DMS153 treated with DMSO at 0.1 percent for 48 hours (cell line): ENCODE results near the gene DOCK1.

ENCODE experiments used
- DNase-seq: peaks from one replicate; lab custom pipeline; 2025; ENCODE audit not compliant: unreplicated experiment; lab: John Stamatoyannopoulos, UW

The DOCK1 gene

DNA sequence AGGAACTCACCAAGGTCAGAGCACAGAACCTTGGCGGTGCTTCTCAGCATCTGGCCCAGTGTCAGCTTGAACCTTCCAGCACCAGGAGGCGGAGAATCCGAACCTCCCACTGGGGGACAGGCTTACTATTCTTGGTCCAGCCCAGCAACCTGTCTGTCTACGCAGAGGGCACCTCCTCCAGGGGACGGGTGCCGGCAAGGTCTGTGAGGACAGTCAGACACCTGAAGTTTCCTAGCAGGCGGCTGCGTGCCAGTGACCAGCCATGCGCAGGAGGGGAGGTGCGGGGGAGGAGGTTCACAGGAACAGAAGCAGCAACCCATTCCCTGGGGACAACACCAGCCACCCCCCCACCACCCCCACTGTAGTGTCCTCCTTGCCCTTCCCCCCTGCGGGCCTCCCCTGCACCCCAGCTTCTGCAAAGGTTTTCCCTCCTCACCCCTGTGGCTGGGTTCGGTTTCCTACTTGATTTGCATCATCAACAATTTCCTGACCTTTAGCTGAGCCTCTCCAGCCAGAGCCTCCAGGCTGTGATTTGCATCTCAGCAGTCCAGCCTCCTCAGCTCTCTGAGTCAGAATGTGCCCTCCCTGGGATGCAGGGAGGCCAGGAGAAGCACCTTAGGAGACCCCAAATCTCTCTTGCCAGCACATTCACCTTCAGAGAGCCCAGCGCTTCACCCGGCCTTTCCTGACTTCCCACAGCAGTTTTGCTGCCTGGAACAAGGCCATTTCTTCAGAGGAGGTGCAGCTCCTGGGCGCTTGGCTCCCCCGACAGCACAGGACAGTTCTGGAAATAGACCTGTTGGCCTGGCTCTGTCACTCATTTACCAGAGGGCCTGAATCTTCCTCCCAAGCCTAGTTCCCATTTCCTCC lies 536.4 kb downstream of the DOCK1 start:
- DNase-seq: no peak

DNA sequence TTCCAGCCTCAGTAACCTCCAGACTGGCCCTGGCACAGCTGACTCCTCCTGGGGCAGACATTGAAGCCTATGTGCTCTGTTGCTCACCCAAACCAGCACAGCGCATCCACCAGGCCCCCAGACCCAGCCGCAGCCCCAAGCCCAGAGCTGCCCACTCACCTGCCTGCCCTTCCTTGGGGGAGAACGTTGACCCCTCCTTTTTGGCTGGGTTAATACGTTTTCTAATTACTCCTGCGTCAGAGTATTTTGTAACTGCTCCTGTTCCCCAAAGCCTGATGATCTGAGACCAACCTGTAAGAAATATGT lies 536.9 kb downstream of the DOCK1 start:
- DNase-seq: no peak

DNA sequence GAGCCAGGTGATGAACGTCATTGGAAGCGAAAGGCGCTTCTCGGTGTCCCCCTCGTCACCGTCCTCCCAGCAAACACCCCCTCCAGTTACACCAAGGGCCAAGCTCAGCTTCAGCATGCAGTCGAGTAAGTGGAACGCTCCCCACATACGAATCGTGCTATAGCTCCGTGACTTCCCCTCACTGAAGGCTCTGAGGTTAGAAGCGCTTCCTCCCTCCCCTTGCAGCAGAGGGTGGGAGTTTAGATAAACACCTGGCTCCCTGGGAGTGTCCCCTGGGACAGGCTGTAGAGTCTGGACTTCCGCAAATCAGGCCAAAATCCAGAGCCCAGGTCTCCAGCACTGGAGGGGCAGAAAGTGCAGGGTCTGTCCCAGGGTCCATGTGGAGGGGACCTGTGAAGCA lies 538.9 kb downstream of the DOCK1 start:
- no peak for DNase-seq

DNA sequence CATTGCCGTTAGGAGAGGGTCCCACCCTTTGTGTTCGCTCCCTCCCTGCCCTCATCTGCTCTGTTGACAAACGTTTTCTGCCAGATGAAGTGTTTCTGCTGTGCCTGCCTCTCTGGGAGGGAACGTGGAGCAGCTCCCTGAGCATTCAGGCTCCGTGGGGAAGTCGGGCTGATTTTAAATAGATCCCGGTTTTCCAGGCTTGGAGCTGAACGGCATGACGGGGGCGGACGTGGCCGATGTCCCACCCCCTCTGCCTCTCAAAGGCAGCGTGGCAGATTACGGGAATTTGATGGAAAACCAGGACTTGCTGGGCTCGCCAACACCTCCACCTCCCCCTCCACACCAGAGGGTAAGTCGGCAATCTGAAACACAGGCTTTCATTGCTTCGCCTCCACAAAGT lies 542.0 kb downstream of the DOCK1 start:
- DNase-seq: no peak

DNA sequence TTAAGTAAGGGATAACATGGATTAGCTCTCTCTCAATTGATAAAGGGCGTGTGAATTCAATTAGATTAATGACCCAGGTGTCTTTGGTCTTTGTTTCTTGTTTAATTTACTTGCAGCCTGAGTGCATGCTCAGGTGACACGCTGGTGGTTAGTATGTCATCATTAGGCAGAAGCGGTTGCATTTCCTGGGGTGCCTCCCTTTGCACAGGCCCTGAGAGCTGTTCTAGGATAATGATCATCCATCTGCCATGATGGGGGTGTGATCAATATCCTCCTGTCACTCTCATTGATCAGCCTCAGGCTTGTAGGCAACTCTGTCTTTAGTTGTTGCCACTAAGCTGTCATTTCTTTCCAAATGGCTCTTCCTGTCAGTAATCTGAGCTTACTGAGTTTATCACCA lies 544.3 kb downstream of the DOCK1 start:
- DNase-seq: peak; percentile 62

DNA sequence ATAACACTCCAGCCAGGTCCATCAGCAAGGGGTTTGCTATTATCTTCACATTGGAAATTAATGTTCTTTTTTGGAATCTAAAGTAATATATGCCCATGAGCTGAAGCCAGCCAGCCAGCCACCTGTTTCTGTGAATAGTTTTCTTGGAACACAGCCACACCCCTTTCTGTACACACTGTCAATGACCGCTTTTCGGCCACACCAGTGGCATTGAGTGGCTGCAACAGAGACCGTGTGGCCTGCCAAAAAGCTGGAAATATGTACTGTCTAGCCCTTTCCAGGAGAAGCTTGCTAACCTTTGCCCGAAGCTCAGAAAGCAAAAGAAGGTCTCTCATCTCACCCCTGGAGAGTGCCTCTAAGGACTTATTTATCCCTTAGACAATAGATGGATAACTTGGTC lies 545.4 kb downstream of the DOCK1 start:
- DNase-seq: no peak

DNA sequence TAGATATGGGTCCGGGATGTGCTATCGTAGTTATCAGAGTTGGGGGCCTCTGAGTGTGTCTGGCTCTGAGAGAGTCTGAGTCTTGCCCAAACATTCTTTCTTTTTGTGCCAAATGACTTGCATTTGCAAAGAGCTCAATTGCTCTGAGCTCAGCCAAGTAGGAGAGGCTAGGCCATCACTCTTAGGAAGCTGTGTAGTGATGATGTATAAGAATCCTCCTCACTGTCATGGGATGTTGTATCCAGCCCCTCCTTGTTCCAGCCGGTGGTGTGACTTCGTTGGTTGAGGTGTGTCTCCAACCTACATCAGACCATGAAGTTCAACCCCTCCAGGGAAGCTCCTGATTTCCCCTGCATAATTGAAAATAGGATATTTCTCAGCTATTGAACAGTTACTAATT lies 546.4 kb downstream of the DOCK1 start:
- no peak for DNase-seq

DNA sequence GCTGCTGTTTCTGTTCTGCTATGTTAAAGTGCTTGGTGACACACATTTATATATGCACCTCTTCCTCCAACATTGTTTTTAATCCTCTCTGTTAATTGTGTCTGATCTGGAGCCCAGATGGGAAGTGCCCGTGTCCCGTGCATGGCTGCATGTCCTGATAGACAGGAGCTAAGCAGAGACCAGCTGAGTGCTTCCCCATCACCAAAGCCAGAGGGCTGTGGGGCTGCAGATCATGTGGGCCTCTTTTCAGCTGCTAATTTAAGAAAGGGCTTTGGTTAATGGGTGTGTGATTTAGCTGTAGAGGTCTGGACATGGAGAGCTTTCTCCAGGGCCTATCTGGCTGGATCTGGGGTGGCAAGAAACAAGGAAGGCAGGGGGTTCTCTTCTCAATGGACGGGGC lies 547.3 kb downstream of the DOCK1 start:
- no peak for DNase-seq

DNA sequence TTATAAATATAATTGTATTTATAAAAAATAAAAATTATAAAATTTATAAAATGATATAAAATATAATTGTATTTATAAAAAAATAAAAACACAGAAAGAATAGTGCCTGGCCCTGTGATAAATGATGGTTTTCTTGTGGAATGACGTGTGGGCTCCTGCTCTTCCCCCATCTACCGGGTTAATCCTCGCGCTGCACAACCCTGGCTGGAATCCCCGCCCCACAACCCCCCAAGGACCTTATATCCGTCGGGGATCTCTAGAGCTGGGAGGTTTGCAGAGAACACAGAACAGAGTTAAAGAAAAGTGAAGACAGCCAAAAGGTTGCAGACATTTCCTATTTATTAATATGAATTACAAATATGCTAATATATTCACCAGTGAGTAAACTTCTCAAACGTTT lies 548.5 kb downstream of the DOCK1 start:
- DNase-seq: no peak

DNA sequence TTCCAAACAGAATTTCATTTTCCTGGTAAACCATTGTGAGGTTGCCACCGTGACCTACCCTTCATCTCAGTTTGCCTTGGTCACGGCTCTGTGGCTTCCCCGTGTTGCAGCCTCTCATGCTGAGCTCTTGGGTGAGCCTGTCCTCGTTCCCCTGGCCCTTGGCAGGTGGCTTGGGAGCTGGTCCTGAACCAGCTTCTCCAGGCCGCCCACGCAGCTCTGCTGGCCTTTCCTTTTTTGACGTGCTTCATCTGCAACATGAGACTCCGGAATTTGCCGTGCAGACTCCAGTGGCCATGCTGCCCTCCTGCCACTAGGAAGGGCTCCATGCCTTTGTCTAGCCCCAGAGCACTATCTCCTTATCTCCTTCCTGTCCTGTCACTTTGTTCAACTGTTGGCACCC lies 550.9 kb downstream of the DOCK1 start:
- no peak for DNase-seq

DNA sequence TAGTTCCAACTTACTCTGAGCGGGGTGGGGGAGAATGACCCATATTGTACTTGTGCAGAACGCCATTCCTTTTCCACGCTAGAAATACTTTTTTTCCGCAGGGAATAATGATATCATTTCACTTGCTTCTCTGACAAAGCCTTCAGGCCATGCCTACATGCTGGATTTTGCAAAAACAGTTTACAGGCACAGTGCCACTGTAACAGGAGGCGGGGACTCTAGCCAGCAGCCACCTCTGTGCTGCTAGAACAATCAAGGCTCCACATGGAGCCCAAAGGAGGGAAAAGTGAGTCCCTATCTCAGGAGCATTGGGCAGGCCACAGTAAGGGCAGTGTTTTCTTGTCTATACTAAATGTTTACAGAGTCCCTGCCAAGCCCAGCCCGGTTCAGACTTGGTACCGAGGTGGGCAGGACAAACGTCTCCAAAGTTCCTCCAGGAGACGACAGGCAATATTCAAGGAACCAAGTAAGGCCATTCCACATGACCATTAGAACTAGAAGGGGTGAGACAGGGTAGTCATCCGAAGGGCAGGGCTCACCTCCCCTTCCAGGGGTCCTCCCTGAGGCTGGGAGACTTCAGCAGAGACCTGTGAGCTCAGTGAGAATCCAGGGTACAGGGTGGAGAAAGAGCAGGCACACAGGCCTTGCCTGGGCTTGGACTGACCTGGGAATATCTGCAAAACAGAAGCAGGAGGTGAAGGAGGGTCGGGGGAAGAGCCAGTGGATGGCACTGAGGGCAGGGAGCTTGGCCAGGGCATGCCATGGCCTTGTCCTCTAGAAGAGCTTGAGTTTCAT lies 553.0 kb downstream of the DOCK1 start:
- no peak for DNase-seq

DNA sequence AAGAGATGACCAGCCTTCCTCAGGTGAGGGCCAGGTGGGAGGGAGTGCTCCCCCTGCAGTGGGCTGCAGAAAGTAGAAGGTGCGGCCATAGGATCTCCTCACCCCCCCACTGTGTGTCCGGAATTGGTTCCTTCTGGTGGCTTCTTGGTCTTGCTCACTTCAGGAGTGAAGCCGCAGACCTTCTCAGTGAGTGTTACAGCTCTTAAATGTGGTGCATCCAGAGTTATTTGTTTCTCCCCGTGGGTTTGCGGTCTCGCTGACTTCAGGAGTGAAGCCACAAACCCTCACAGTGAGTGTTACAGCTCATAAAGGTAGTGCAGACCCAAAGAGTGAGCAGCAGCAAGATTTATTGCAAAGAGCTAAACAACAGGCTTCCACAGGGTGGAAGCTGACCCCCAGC lies 553.6 kb downstream of the DOCK1 start:
- DNase-seq: no peak

DNA sequence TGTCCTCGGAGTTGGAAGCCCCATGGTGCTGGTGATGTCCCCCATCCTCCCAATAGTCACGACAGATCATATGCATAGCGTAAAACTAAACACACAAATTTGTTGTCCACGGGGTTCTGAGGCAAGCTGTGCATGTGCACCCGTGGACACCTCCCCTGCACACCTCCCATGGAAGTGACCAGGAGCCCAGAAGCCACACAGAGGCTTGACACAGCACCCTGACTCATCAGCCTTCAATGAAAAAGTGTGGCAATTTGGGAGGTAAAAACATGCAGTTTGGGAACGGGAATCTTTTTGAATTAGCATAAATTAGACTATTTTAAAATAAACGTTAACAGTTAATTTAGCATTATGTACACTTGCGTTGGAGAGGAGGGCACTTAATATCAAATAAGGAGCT lies 554.7 kb downstream of the DOCK1 start:
- DNase-seq: no peak

DNA sequence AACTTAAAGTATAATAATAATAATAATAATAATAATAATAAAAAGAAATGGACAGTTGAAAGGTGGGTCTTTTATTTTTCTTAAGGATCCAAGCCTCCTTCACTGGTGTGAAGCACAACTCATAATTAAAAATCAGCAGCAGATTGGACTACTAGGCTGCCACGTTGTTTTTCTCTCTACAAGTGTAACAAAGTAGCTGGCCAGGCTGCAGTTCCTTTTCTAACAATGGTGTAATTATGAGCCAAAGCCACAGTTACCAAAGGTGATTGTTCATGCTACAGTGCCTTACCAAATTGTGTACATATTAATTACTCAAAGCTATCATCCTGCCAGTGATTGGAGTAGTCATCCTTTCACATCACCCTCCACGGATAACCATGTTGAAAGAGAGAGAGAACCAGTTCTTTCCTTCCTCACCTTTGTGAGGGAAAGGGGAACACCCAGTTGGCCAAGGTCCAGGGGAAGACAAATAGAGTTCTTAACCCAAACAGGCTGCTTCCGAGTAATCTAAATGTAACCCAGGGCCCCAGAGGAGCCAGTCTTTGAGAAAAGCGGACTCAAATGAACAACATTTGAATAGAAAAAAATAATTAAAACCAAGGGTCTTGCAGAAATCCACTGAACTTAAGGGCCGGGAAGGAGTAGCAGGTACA lies 557.5 kb downstream of the DOCK1 start:
- peak; percentile 89 for DNase-seq

DNA sequence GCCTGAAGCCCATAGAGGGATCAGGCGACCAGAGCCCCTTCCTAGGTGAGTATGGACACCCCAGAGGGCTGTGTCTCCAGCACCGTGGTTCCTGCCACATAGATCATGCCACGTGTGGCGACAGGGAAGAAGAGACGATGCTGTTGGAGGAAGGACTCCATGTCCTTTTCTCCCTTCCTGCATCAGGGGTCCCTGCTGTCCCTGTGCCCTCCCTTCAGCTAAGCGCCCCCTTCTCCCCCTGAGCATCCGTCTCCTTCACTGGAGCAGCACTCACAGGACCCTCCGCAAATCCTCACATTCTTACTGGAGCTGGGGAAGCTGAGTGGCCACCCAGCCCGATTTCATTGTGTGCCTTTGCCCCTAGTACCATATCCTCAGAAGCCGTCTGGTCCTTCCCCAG lies 558.3 kb downstream of the DOCK1 start:
- DNase-seq: no peak

DNA sequence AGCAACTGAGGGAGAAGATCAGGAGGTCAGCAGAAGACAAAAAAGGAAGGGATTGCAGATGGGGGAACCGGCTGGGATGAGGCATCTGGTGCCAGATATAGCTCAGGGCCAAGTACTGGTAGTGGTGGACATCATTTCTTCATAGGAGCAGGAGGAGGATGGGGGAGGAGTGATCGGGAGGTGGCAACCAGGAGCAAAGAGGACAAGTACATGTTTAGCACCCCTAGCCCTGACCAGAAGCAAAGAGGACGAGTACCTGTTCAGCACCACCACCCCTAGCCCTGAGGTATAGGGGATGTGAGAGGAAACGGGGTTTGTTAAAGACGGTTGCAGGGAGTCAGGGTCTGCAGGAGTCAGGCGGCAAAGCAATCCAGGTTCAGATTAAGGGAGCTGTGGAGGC lies 559.3 kb downstream of the DOCK1 start:
- no peak for DNase-seq

DNA sequence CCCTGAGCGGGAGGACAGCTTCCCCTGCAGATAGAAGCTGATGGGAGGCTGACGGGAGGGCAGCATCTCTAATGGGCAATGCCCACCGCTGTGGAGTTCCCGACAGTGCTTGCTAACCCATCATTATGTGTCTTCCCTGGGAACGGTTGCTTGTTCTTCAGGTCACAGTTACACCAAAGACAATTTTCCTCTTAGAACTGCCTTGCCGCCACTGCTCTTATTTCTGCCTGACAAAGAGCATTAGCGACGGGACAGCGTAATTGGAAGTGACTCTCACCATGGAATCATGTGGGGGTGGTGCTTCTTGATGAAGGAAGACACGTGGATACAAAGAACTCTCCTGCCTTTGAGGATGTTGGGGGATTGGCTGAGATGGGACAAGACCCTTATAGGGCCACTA lies 562.6 kb downstream of the DOCK1 start:
- DNase-seq: no peak

DNA sequence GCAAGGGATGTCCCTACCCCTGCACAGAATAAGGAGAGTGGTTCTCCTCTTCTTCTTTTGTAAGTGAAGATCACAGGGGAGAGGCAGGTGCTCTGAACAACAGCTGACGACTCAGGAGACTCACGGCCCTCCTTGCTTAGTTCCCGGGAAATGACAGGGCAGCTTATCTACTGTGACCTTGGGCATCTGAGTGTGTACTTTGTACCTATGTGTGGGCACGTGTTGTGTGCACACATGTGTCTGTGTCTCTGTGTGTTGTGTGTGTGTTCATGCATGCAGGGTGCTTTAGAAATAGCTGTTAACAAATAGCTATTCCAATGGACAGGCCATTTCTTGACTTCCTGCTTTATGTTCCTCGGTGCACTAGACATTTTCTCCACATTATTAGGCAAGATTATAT lies 563.4 kb downstream of the DOCK1 start:
- no peak for DNase-seq

DNA sequence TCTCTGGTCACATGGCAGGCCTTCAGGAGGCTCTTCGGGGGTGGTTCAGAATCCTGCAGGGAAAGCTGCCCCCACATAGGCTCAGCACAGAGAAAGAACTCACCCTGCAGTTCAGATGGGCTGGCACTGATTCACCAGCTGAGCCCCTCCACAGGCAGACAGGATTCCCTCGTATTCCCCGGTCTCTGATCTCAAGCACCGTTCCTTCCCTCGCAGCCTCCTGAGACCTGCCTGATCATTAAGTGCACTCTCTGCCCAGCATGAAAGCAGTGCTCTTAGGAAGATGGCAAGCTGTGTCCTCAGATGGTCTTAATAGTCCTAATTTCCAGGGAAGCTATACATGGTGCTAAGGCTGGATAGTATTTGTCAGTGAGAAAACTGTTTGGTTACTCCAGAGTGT lies 565.7 kb downstream of the DOCK1 start:
- DNase-seq: no peak

DNA sequence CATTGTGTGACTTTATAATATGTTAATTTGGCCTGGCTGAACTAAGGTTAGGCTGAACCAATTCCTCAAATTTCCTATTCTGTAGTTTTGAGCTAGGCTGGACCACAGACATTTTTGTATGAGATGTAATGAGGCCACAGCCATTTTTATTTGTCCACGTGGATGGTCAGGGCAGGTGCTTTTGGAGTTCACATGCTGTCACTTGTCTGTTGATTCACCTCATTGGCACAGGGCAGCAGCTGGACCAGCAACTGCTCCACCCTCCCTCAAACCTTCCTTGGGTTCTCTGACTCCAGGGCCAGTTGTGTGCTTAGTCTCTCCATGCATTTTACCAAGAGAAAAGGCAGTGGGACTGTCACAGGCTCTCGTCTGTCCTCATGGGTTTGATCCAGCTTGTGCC lies 567.7 kb downstream of the DOCK1 start:
- DNase-seq: no peak

DNA sequence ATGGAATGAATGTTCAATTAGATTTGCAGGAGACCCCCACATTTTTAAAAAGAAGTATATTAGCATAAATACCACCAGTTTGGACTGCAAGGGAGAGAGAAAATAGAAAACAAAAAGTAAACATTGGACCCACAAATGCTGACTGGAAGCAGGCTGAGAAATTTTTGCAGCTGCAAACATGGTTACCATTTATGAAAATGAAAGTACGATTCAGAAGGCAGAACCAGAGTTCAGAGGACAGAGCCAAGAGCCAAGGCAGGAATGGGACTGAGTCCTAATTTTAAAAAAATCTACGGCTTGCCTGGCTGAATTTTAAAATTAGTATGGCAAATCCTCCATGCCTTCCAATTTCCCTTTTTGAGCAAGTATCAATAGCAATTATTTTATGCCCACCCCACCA lies 569.3 kb downstream of the DOCK1 start:
- no peak for DNase-seq

DNA sequence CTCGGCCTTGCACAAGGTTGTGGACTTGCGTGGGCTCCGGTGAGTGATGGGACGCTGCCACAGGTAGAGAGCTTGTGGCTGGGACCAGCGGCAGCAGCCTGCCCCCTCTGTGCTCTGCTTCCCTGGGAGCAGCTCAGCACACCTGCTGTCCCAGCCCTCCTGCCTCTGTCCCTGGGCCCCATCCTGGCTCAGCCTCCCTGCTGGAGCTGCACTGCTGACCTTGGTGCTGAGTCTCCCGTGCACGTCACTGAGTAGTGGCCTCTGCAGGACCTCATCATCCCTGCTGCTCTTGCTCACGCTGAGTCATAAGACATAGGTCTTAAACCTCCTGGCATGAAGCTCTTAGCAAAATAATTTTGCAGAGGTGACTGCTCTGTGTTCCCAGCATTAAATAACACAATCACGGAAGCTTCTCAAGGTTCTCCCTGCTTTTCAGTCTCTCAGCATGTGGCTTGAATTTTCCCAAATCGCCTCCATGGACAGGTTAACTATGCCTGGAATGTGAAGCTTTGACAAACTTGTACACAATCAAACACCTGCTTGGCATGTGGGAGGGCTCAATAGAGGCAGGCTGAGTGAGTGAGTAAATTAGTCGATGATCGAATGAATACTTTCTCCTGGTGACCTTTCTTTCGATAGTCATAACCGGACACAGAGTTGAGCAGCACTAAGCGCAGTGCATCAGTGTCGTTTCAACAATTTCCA lies 580.1 kb downstream of the DOCK1 start:
- no peak for DNase-seq
